GM15510 (cell line): ENCODE data around the gene WDR37.

ENCODE experiments used
- POLR2A ChIP-seq: IDR thresholded peaks from 3 replicates; pipeline ENCODE4 v1.6.1; 2011; ENCODE audit warnings: borderline replicate concordance; ENCODE audit not compliant: insufficient read length; ENCODE audit errors: extremely low read depth

WDR37 gene

DNA sequence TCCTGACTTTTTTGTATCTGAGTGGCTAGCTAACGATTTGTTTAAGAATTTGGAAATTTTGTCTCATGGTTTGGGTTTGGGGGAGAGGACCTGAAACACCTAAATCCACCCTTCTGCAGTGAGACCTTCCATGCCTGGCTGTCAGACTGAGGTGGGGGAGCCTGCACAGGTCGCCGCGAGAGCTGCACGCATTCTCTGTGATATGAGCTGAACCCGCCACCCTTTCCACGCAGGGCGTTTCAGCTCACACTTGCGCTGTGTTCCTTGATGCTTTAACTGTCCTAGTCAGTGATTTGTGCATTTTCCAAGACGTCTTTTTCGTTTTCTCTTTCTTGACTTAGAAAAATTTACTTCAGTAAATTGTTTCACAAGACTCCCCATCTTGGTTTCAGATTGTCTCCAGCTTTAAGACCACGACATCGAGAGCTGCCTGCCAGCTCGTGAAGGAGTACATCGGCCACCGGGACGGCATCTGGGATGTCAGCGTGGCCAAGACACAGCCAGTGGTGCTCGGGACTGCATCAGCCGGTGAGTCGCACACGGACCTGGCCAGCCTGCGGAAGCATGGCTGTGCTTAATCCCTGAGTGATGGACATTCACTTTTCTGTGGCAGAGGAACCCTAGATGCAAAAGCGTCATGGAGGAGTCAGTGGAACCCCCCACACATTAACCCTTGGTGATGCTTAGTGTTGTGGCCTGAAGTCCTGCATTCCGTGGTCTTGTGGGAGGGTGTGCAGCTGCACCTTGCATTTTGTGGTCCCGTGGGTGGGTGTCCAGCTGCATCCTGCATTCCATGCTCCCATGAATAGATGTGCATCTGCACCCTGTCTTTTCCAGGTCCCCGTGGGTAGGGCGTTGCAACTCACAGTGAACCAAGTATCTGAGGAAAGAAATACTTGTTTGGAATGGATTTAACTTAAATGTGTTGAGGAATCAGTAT is 28.1 kb downstream of the WDR37 start:
- no peak for TF ChIP-seq POLR2A

- no peak for TF ChIP-seq POLR2A
Observed at GRCh38 chr10:1085258-1085657, 29.1 kb downstream of the WDR37 start.

- no peak for TF ChIP-seq POLR2A
Observed at GRCh38 chr10:1086787-1087186, 30.6 kb downstream of the WDR37 start.

- no peak for TF ChIP-seq POLR2A
Observed at GRCh38 chr10:1089017-1089689, 33.0 kb downstream of the WDR37 start.

GRCh38 chr10:1090696-1091095 is 34.5 kb downstream of the WDR37 start:
- no peak for TF ChIP-seq POLR2A

- no peak for TF ChIP-seq POLR2A
Observed at GRCh38 chr10:1093696-1094095, 37.5 kb downstream of the WDR37 start.

DNA sequence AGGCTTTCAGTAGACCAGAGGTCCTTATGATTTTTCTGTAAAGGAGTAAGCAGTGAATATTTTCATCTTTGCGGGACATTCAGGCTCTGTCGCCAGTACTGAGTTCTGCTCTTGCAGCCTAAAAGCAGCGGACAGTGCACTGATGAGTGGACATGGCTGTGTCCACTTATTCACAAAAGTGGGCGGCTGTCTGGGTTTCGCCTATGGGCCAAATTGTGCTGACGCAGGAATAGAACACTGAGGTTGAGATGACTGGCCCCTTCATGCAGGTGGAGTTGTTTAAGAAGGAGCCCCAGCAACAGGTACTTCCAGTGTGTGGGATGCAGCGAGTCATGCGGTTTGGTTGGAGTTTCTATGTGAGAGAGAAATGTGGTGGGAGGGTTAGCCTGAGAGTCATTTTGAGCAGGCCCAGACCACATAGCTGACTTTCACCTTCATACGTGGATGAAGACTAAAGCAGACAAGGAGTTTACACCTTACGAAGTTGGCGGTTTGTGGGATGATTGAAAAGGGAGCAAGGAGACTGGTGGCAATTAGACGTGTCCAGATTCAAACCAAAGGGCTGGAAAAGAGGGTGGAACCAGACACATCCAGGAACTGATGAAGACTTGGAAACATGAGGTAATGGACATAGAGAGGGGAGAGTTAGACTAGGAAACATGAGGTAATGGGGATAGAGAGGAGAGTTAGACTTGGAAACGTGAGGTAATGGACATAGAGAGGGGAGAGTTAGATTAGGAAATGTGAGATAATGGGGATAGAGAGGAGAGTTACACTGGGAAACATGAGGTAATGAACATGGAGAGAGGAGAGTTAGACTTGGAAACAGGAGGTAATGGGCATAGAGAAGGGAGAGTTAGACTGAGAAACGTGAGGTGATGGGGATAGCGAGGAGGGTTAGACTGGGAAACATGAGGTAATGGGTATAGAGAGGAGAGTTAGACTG is 38.2 kb downstream of the WDR37 start:
- no peak for TF ChIP-seq POLR2A

DNA sequence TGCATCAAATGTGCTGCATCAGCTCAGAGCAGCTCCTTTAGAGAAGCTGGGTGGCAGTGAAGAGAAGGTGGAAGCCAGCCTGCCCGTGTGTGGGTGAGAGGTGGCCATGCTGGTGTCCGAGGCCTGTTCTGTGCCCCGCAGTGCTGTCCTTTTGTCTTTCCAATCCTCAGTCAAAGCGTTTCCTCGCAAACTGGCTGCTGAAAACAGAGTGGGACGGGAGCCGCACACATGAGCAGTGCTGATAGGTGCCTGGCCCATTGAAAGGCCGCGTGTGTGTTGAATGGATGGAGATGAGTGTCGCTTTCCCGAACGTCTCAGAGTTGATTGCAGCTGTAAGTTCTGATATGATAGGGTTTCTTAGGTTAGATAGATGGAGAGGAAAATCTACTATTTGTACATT is 39.3 kb downstream of the WDR37 start:
- no peak for TF ChIP-seq POLR2A

DNA sequence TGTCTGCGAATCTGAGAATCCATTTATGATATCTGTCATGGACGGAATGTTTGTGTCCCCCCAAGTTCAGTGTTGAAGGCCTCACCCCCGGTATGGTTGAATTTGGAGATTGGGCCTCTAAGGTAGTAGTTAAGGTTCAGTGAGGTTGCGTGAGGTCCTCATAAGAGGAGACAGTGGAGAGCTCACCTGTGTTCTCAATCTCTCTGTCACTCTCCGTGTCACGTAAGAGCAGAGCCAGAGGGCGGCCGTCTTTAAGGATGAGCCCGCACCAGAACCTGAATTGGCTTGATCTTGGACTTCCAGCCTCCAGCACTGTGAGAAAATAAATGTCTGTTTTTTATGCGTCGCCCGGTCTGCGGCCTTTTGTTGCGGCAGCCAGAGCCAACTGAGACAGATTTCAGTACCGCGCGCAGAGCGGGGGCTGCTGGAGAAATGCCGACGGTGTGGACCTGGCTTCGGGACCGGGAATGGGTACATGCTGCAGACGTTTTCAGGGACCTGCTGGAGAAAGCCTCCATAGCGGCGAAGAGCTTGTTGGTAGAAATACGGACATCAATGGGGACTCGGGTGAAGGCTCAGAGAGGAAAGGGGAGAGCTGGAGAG is 40.2 kb downstream of the WDR37 start:
- no peak for TF ChIP-seq POLR2A

DNA sequence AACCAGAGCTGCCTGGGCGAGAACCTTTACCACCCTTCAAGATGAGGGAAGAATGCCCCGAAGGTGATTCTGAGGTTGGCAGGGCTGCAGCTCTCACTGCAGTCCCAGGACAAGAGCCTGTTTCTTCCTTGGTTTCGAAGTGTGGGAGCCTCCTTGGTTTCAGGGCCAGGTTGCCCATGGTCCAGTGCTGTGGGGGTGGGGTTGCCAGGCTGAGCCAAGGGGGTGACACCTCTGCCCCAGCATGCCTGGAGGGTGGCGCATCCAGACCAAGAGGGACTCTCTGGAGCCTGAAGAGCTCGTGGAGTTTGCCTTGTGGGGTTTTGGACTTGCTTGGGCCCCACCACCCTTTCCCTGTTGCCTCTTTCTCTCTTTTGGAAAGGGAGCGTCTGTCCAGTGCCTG is 41.3 kb downstream of the WDR37 start:
- TF ChIP-seq POLR2A, result no peak

DNA sequence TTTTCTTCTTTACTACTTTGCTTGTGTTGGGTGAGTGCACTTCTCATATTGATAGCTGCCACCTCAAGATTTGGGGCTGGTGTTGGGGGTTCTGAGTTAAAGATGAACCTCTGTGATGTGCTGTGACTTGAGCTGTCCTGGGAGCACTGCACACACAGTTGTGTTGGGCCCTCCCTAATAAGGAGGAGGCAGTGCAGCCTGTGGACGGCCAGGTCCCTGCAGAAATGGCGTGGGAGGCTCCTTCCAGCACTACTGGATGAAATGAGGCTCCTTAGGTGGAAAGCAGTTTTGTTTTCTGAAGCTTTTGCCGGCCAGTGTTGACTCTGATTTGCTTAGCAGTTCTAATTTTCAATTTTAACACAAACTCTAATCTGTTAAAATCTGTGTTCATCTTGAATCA is 44.0 kb downstream of the WDR37 start:
- TF ChIP-seq POLR2A, result no peak

- no peak for TF ChIP-seq POLR2A
Observed at GRCh38 chr10:1100691-1101368, 44.6 kb downstream of the WDR37 start.

- no peak for TF ChIP-seq POLR2A
Observed at GRCh38 chr10:1101946-1102345, 45.8 kb downstream of the WDR37 start.

DNA sequence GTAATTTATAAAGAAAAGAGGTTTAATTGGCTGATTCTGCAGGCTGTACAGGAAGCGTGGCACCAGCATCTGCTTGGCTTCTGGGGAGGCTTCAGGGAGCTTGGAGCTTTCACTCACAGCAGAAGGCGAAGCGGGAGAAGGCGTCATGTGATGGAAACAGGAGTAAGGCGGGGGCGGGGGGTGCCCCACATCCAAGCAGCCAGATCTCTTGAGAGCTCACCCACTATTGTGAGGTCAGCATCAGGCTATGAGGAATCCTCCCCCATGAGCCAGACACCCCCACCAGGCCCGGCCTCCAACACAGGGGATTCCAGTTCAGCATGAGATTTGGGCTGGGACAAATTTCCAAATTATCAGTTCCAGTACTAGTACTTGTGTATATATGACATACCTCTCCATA is 46.2 kb downstream of the WDR37 start:
- no peak for TF ChIP-seq POLR2A
